Endothelial cell of hepatic sinusoid (primary cell): ENCODE data around the gene IDH3B.

Experiments
- in situ Hi-C: cut with HindIII; loops from 2 replicates; pipeline ENCODE4 v1.10.0; 2017; ENCODE audit warnings: low sequenced_read_pairs

Gene IDH3B

GRCh38 chr20:2658414-2659354, 5.3 kb downstream of the IDH3B start:
- in situ Hi-C loops = no loop called here

- in situ Hi-C loops = no loop called here
Measured at GRCh38 chr20:2657674-2658073, 6.3 kb downstream of the IDH3B start.

- in situ Hi-C loops = no loop called here
Measured at GRCh38 chr20:2657241-2657640, 6.8 kb downstream of the IDH3B start.

GRCh38 chr20:2656471-2657117, 7.4 kb downstream of the IDH3B start:
- in situ Hi-C loops = no loop called here

DNA sequence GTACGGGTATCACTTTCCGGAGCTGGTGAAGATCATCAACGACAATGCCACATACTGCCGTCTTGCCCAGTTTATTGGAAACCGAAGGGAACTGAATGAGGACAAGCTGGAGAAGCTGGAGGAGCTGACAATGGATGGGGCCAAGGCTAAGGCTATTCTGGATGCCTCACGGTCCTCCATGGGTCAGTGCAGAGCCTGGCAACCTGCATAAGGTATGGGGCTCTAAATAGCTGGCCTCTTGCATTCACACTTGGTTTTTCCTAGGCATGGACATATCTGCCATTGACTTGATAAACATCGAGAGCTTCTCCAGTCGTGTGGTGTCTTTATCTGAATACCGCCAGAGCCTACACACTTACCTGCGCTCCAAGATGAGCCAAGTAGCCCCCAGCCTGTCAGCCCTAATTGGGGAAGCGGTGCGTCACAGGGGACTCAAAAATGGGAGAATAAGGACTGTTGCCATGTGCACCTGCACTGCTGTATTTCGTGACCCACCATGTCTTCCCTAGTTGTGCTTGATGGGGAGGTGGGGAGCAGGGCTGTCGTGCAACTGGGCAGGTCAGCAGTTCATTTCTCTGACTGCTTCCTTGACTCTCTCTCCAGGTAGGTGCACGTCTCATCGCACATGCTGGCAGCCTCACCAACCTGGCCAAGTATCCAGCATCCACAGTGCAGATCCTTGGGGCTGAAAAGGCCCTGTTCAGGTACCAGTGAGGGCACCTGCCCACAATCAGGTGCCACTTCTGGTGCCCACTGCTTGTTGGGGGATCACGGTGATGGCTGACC, 8.5 kb downstream of the IDH3B start:
- in situ Hi-C loops = no loop called here

GRCh38 chr20:2654831-2655230, 9.2 kb downstream of the IDH3B start:
- in situ Hi-C loops = no loop called here

DNA sequence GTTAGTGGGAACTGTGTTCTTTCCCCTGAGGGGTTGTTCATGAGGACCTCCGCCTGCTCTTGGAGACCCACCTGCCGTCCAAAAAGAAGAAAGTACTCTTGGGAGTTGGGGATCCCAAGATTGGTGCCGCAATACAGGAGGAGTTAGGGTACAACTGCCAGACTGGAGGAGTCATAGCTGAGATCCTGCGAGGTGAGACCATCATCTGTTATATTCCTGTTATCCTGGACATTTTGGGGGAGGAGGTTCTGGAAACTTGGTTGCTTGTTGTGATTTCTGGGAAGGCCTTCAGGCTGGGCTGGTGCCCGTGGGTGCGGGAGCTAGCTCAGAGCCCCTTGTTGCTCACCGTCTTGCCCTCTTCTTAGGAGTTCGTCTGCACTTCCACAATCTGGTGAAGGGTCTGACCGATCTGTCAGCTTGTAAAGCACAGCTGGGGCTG, 9.6 kb downstream of the IDH3B start:
- in situ Hi-C loops = no loop called here

- in situ Hi-C loops = no loop called here
Measured at GRCh38 chr20:2653556-2654383, 10.2 kb downstream of the IDH3B start.

GRCh38 chr20:2652724-2653555, 11.1 kb downstream of the IDH3B start:
- in situ Hi-C loops = no loop called here

DNA sequence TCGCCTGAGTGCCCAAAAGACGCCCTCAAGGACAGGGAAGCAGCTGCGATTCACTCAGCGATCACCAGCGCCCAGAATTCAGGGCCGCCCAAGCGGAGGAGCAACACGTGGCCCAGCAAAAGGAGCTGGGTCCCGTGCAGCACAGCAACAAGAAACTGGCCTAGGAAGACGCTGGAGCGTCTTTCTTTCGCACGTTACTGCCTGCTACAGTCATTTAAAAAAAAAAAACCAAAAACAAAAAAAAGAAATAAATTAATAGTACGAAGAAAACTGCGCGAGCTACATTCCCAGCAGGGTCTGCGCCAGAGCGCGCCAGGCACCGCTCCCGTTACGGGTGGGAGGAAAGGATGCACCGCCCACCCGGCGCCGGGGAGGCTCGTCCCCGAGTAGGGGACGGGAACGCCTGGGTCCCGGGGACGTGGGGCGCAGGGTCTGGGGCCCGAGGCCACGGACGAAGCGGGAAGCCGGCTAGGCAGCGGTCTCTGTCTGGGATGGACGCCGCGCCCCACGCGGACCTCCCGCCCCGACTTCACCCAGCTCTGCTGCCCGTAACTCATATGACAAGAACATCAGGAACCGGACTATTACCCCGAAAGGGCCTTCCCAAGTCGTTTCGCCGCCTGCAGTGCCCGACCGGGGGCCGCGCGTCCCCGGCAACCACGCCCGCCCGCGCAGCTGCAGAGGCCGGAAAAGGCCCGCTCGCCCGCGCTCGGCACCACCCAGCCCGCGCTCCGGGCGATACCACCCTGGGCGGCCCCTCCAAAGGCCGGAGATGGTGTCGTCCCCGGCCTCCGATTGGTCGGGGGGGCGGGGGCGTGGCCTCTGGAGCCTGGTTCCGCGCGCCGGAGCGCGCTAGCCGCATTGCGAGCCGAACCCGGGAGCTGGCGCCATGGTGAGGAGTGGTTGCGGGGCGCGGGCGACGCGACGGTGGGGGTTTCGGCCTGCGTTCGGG, 12.0 kb downstream of the IDH3B start, which contains the start of gene NOP56:
NOP56 (plus strand) TSS at position 861 of the 952 bp plus-strand sequence; CDS start at position 890, 29 bp downstream.
- in situ Hi-C loops = no loop called here

- in situ Hi-C loops = no loop called here
Measured at GRCh38 chr20:2643708-2644107, 20.3 kb downstream of the IDH3B start.

DNA sequence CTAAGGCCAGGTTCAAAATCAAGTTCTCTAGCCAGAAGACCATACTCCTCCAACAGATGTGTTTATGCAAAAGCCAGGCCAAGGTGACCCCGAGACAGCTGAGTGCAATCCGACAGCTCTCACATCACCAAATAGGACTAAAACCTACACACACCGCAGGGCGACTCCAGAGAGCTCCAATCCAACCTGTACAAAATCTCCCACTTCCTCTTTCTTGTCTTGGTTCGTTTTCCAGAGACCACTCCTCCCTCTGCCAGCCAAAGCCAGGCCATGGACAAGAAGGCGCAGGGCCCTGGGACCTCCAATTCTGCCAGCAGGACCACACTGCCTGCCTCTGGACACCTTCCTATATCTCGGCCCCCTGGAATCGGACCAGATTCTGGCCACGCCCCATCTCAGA, 23.1 kb downstream of the IDH3B start:
- in situ Hi-C loops = no loop called here

DNA sequence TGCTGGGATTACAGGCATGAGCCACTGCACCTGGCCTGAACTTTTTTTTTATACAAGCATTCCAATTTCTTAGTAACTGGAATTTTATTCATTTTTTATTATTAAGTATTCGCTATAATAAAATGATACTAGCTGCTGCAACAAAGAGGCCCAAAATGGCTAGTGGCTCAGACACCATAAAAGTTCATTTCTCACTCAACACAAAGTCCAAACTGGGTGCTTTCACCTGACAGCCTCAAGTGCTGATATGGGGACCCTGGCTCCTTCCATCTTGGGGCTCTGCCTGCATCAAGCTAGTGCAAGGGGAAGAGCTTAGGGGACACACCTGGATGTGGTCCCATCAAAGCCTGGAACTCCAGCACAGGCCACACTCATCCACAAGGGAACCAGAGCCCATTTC, 23.8 kb downstream of the IDH3B start:
- in situ Hi-C loops = no loop called here

DNA sequence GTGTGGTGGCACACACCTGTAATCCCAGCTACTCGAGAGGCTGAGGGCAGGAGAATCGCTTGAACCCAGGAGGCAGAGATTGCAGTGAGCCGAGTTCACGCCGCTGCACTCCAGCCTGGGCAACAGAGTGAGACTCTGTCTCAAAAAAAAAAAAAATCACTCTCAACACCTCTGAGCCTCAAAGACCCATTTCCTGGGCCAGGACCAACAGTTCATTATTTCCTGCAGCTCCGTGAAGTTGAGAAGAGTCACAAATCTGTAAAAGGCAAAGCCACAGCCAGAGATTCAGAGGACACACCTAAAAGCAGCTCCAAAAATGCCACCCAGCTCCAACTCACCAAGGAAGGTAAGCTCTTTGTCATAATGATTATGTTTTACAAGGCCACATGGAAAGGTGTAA, 26.8 kb downstream of the IDH3B start:
- in situ Hi-C loops = no loop called here

DNA sequence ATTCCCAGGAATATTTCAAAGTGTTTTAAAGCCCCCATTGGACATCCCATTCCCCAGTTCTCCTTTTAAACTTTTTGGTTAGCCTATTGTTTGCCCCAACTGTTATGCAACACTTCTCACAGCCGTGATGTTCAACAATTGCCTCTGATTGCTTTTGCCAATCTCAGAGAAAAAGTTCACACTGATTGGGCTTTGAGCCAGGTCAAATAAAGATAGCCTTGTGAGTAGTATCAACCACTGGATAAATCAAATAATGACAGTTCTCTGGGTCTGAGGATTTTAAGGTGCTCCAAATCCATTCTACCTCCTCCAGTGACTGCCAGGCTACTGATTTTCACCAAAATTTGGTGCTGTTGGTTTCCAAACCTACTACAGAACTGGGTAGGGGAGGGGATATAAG, 30.6 kb downstream of the IDH3B start:
- in situ Hi-C loops = no loop called here

DNA sequence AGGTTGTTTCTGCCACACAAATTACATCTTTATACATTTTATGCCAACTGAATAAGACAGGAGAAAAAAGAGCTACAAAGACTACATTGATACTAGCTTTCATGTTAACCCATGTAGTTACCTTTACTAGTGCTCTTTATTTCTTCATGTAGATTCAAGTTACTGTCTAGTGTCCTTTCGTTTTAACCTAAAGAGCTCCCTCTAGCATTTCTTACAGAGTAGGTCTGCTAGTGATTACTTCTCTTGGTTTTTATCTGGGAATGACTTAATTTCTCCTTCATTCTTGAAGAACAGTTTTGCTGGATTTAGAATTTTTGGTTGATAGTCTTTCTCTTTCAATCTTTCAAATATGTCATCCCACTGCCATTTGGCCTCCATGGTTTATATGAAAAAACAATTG, 32.8 kb downstream of the IDH3B start:
- in situ Hi-C loops = no loop called here

DNA sequence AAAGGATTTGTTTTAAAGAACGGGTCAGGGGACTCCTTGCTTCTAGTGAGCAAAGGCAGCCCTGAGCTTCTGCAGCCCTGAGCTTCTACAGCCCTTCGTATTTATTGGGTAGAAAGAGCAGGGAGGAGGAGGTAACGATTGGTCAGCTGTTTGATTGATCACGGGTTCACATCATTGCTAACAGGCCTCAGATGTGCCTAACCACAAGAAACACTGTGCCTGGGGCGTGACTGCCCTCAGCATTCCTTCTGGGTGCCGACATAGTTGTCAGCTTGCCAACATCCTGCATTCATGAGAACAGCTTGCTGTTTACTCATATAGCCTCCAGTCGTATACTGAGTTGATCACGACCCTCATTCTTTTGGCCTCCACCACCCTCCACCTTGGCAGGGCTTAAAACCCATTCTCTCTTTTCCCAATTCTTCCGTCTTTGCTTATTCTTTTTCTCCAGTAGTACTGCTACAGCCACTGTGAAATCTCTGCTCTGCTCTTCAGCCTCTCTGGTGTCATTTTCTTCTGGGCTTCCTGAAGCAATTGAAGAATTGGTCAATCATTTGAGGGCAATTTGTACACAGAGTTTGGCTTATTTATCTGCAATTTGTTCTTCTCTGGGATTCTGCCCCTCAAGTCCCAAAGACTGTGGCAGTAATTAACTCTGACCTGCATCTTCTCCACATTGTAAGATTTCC, 37.0 kb downstream of the IDH3B start:
- in situ Hi-C loops = no loop called here

GRCh38 chr20:2625062-2625461, 39.0 kb downstream of the IDH3B start:
- in situ Hi-C loops = no loop called here
